HCT116 (cell line): ENCODE results near the gene PTPRS. TPM values are rescaled to one million over a fixed set of nuclear protein-coding genes. Genes with fewer than 3 reads are reported as not detected.

Source experiments
- ATAC-seq: fragments of 200-7000 bp; cut with Tn5 transposase; 2 replicates; pipeline ENCODE4 v1.9.1; 2020; ENCODE audit warnings: mild to moderate bottlenecking, moderate library complexity
- BruUV-seq: library from RNA; stranded (reverse); fragments of 400-500 nt; replicated peaks from 2 replicates; lab custom pipeline; 2021; lab: Mats Ljungman, UMichigan
- CTCF ChIA-PET: fragments of 300-600 bp; sonication (Branson Sonifier 250); formaldehyde crosslinking; loops from one replicate; lab custom pipeline; 2021; ENCODE audit warnings: antibody characterized with exemption; lab: Charles Lee
- POLR2A ChIA-PET: fragments of 300-600, 350-600 bp; sonication (Branson Sonifier 250); formaldehyde crosslinking; loops from one replicate; lab custom pipeline; 2021; ENCODE audit warnings: antibody characterized with exemption; lab: Charles Lee
- RAD21 ChIA-PET, 2 experiments: fragments of 300-600 bp; sonication (Branson Sonifier 250); formaldehyde crosslinking; loops; one replicate each; lab custom pipeline; 2023; ENCODE audit warnings: low total read pairs in 2 of 2; ENCODE audit not compliant: uncharacterized antibody in 2 of 2, unreplicated experiment in 2 of 2, low non-redundant PET in 1 of 2; lab: Charles Lee
- DNase-seq: peaks from one replicate; pipeline ENCODE4 v3.0.0-alpha.2; 2010; ENCODE audit warnings: low read depth, low spot score
- H2AFZ ChIP-seq: fragments of 200-600 bp; shearing (Covaris generic), sonication (generic); 2 replicates; pipeline ENCODE4 v1.6.1; 2017; ENCODE audit warnings: low read depth, mixed run types, mixed read lengths, antibody characterized with exemption, low read length; ENCODE audit not compliant: poor library complexity, severe bottlenecking
- H3K27ac ChIP-seq: 2 replicates; pipeline ENCODE4 v1.5.1; 2012; ENCODE audit warnings: low read depth, low read length
- H3K27me3 ChIP-seq: fragments of 200-600 bp; sonication (generic); 2 replicates; pipeline ENCODE4 v1.6.1; 2016; ENCODE audit warnings: mixed run types, low read length, mixed read lengths; ENCODE audit not compliant: insufficient read depth
- H3K36me3 ChIP-seq, 2 experiments: fragments of 200-500 bp in 1 of 2; fragments of 200-600 bp in 1 of 2; sonication (Bioruptor generic) in 1 of 2; sonication (generic) in 1 of 2; 2 replicates each; pipeline versions ENCODE4 v1.5.1 to v1.6.1; 2014 to 2016; ENCODE audit warnings: low read length in 2 of 2, inconsistent platforms in 1 of 2, mixed read lengths in 1 of 2, mixed run types in 1 of 2; ENCODE audit not compliant: insufficient read depth in 2 of 2, control insufficient read depth in 1 of 2
- H3K4me1 ChIP-seq, 2 experiments: fragments of 200-600 bp in 1 of 2; sonication (generic) in 1 of 2; 2 replicates each; pipeline versions ENCODE4 v1.5.1 to v1.6.1; 2012 to 2017; ENCODE audit warnings: low read length in 2 of 2, inconsistent platforms in 1 of 2, mild to moderate bottlenecking in 1 of 2, mixed read lengths in 1 of 2, mixed run types in 1 of 2, moderate library complexity in 1 of 2; ENCODE audit not compliant: insufficient read depth in 2 of 2, control insufficient read depth in 1 of 2
- H3K4me2 ChIP-seq: fragments of 200-600 bp; sonication (generic); 2 replicates; pipeline ENCODE4 v1.6.1; 2017; ENCODE audit warnings: mixed run types, low read length, mixed read lengths
- H3K4me3 ChIP-seq, 2 experiments: fragments of 200-600 bp in 1 of 2; sonication (generic) in 1 of 2; replicated peaks in 1 of 2; 2 replicates each; pipeline ENCODE4 v1.5.1; 2011 to 2016; ENCODE audit warnings: low read length in 2 of 2, control low read depth in 1 of 2, low read depth in 1 of 2, mild to moderate bottlenecking in 1 of 2, mixed read lengths in 1 of 2, mixed run types in 1 of 2
- H3K79me2 ChIP-seq: fragments of 200-600 bp; sonication (generic); 2 replicates; pipeline ENCODE4 v1.6.1; 2017; ENCODE audit warnings: mild to moderate bottlenecking, mixed run types, low read length, moderate library complexity, mixed read lengths; ENCODE audit not compliant: insufficient read depth
- H3K9ac ChIP-seq: fragments of 200-600 bp; sonication (generic); 2 replicates; pipeline ENCODE4 v1.6.1; 2016; ENCODE audit warnings: low read length, mixed read lengths
- H3K9me2 ChIP-seq: fragments of 200-600 bp; sonication (generic), shearing (Covaris generic); 2 replicates; pipeline ENCODE4 v1.6.1; 2017; ENCODE audit warnings: mixed run types, mild to moderate bottlenecking, moderate library complexity; ENCODE audit not compliant: insufficient read depth
- H3K9me3 ChIP-seq, 2 experiments: fragments of 200-500 bp in 1 of 2; fragments of 200-600 bp in 1 of 2; sonication (Bioruptor generic) in 1 of 2; sonication (generic) in 1 of 2; 2 replicates each; pipeline ENCODE4 v1.6.1; 2014 to 2017; ENCODE audit warnings: low read length in 2 of 2, mixed read lengths in 2 of 2, inconsistent platforms in 1 of 2, low read depth in 1 of 2, mild to moderate bottlenecking in 1 of 2, mixed run types in 1 of 2, moderate library complexity in 1 of 2; ENCODE audit not compliant: control insufficient read depth in 1 of 2, insufficient read depth in 1 of 2
- H4K20me1 ChIP-seq: fragments of 200-600 bp; sonication (generic), shearing (Covaris generic); 2 replicates; pipeline ENCODE4 v1.6.1; 2017; ENCODE audit warnings: mixed run types, mild to moderate bottlenecking, moderate library complexity; ENCODE audit not compliant: insufficient read depth
- ATF3 ChIP-seq: IDR thresholded peaks from 2 replicates; pipeline ENCODE4 v1.6.1; 2012
- EGR1 ChIP-seq: IDR thresholded peaks from 2 replicates; pipeline ENCODE4 v1.6.1; 2012; ENCODE audit warnings: low read depth
- ELF1 ChIP-seq: IDR thresholded peaks from 2 replicates; pipeline ENCODE4 v1.6.1; 2012; ENCODE audit warnings: low read depth, borderline replicate concordance
- MAX ChIP-seq: IDR thresholded peaks from 2 replicates; pipeline ENCODE4 v1.6.1; 2012
- POLR2A ChIP-seq: IDR thresholded peaks from 2 replicates; pipeline ENCODE4 v1.7.0; 2011; ENCODE audit warnings: borderline replicate concordance; ENCODE audit not compliant: insufficient read depth, insufficient read length; ENCODE audit errors: extremely low read depth
- SIN3A ChIP-seq: IDR thresholded peaks from 2 replicates; pipeline ENCODE4 v1.6.1; 2012; ENCODE audit warnings: low read depth
- SP1 ChIP-seq: IDR thresholded peaks from 2 replicates; pipeline ENCODE4 v1.6.1; 2012; ENCODE audit warnings: low read depth
- SRF ChIP-seq: IDR thresholded peaks from 2 replicates; pipeline ENCODE4 v1.6.1; 2012; ENCODE audit warnings: low read depth
- YY1 ChIP-seq: IDR thresholded peaks from 2 replicates; pipeline ENCODE4 v1.6.1; 2011; ENCODE audit warnings: low read length, low read depth, moderate library complexity, mild to moderate bottlenecking; ENCODE audit not compliant: insufficient replicate concordance; ENCODE audit errors: extremely low read depth
- ZFX ChIP-seq: fragments of 450-650 bp; IDR thresholded peaks from 2 replicates; pipeline ENCODE4 v1.6.1; 2017
- intact Hi-C: fragments of 100-400 bp; cut with micrococcal nuclease; formaldehyde crosslinking; loops from 2 replicates; pipeline ENCODE4 v1.10.0; 2022
- total RNA-seq: library from RNA; stranded (reverse); gene quantifications from one replicate; pipeline ENCODE4 v1.2.1, GENCODE V29; 2021; ENCODE audit not compliant: unreplicated experiment

Gene PTPRS
- total RNA-seq, 1 experiment from 2014 or later, result 123 TPM

GRCh38 chr19:5326545-5326944 lies 14.1 kb downstream of the PTPRS start:
- Histone ChIP-seq H3K27ac (no peak overlapping the region), H4K20me1 (no peaks in the 10 kb centered on the region), H3K79me2 (peaks cover 6% of the 10 kb centered on the region; the same call in 1 of the 2 replicates), H3K4me1 (no peaks in the 10 kb centered on the region), H3K27me3 (no peaks in the 10 kb centered on the region), H3K9me3 (no peaks in the 10 kb centered on the region), H3K4me3 (no peak overlapping the region), H3K9ac (no peak overlapping the region), H2AFZ (no peak overlapping the region), H3K9me2 (no peaks in the 10 kb centered on the region), H3K4me2 (no peak overlapping the region), H3K36me3 (no peaks in the 10 kb centered on the region)
- TF ChIP-seq SP1, result no peak
- no peak for TF ChIP-seq POLR2A
- TF ChIP-seq YY1, result no peak
- no peak for TF ChIP-seq EGR1
- ChIA-PET POLR2A (no interaction called here), CTCF (no interaction called here), RAD21 (no interaction called here)
- intact Hi-C loops, result no loop called here
- no peak for ATAC-seq
- DNase-seq, result no peak
- no TSS peak for BruUV-seq

- H2AFZ ChIP-seq, result no peak overlapping the region
- no peaks in the 10 kb centered on the region for H3K9me2 ChIP-seq
- H3K9me3 ChIP-seq, result no peaks in the 10 kb centered on the region
- DNase-seq, result no peak
- no TSS peak for BruUV-seq
- H3K4me1 ChIP-seq, result no peaks in the 10 kb centered on the region
- no peak for ATAC-seq
- CTCF ChIA-PET, result no interaction called here
- H3K27ac ChIP-seq, result no peak overlapping the region
- POLR2A ChIA-PET, result no interaction called here
- TF ChIP-seq MAX (peak; percentile 36; the same call in 1 of the 2 replicates), ATF3 (no peak), ELF1 (no peak), SIN3A (no peak), ZFX (no peak), SRF (no peak)
- RAD21 ChIA-PET, result no interaction called here
- H4K20me1 ChIP-seq, result no peaks in the 10 kb centered on the region
- H3K9ac ChIP-seq, result no peak overlapping the region
- intact Hi-C loops, result no loop called here
- H3K27me3 ChIP-seq, result no peaks in the 10 kb centered on the region
- H3K4me2 ChIP-seq, result no peak overlapping the region
- no peaks in the 10 kb centered on the region for H3K36me3 ChIP-seq
- peaks cover 5% of the 10 kb centered on the region; the same call in 1 of the 2 replicates for H3K79me2 ChIP-seq
- H3K4me3 ChIP-seq, result no peak overlapping the region
Observed at GRCh38 chr19:5324947-5325346, 15.7 kb downstream of the PTPRS start.
